NK-92 treated with Interleukin-12 subunit alpha and Interleukin-12 subunit beta, amount 100 ng/mL, for 24 hours (cell line): ENCODE results near the gene OGFR.

ENCODE experiments used
- DNase-seq: peaks from one replicate; lab custom pipeline; 2025; lab: John Stamatoyannopoulos, UW

Gene OGFR

DNA sequence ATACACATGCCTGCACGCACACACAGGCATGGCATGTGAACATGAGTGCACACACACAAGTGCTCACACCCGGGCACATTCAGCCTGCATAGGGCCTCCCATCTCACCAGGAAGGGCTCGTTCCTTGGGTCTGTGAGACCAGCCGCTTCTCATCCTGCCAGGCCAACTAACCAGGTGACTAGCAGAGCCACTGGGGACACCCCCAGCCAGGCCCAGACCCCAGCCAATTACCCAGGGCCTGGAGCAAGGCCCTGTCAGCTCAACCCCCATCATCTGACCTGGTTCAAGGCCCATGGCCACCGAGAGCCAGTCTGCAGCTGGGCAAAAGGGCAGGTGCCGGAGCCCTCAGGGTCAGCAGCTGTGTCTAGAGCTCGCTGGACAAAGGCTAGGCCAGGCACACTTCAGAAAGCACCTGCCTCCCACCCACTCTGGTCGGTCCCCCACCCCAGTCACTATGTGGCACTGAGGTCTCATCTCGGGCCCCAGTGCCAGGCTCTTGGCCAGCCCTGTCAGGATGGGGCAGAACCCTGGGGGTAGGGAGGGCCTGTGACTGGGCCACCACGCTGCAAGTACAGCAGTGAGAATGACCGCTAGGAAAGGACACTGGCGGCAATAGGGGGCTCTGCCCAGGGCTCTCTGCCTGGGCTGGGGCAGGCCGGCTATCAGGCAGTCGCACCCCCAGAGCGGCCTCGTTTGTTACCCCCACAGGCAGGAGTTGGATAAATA, 35.1 kb upstream of the OGFR start:
- DNase-seq: no peak

DNA sequence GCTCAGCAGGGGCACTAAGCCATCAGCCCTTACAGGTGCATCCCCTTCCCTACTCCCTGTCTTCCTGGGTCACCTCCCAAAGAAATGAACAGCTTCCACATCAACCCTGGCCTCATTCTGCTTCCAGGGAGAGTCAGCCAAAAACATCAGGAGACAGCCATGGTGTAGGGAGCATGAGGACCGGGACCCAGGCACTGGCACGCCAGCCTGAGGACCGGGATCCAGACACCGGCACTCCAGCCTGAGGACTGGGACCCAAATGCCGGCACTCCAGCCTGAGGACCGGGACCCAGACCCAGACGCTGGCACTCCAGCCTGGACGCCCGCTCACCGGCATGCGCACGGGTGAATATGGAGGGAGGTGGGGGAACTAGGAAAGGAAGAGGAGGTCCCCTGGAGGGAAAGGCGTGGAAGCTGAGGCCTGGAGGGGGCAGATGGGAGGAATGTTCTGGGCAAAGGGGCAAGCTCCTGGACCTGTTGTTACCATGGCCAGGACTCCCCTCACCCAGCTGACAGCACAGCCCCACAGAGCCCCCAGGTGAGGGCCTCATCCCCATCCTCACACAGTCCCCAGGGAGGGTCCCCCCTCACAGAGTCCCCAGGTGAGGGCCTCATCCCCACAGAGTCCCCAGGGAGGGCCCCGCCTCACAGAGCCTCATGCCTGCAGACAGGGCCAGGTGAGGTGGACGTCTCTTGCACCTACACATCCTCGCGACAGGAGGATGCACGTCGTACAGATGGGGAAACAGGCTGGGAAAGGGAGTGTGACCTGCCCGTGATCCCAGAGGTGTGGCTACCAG, 34.3 kb upstream of the OGFR start:
- no peak for DNase-seq

DNA sequence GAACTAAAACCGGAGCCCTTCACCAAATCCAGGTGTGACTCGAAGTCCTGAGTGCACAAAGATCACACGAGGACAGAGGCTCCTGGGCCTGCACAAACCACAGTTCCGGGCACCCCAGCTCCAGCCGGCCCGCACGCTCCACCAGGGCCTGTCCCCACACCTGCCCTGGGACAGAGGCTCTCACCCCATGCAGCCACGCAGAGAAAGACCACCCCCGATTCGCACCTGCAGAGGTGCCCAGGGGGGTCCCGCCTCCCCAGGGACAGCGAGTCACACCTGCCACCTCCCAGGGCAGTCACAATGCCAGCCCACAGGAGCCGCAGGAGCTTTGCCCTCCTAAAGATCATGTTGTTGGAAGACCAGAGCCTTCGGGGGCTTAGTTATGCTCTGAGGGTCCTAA, 33.7 kb upstream of the OGFR start:
- DNase-seq: no peak

DNA sequence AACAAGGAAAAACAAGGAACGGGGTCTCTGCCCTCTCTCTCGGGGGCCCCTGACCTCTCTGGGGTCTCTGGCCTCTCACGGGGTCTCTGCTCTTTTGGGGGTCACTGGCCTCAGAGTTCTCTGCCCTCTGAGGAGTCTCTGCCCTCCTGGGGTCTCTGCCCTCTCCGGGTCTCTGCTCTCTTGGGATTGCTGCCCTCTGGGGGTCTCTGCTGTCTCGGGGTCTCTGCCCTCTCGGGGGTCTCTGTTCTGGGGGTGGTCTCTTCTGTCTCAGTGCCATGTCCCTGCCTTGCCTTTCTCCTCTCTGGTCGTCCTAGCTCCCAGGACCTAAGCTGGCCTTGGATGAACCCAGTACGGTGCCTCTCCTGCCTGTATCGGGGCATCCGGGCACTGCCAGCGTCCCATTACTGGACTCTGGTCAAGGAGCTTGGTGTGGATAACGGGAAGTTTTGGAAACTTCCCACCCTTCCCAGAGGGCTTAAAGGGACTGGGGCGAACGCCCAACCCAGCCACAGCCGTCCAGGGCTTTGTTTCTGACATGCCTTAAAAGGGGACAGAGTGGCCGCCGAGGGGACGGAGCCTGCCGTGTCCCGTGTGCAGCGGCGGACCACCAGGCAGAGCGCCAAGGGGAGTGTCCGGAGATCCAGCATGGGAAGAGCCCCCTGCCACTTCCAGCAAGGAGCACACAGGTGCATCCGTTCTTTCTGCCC, 33.1 kb upstream of the OGFR start:
- no peak for DNase-seq

DNA sequence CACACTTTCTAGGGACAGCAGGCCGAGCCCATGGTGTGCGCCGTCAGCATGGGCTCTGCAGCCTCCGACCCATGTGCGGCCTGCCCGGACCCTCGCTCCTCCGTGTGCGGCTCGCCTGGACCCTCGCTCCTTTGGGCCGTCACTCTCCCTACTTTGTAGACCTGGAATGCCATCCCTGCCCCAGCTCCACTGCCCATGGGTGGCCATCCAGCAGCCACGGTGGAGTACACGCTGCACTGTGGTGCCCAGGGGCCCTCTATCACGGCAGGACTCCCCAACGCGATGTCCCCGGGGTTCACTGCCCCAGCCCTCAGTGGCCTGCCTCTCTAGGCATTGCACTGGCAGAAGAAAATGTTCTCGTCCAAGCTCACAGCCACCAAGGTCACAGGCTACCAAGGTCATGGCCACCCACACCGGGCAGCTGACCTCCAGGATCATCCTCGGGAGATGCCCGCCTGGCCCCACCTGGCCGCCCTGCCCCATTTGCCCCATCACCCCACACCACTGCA, 32.5 kb upstream of the OGFR start:
- DNase-seq: no peak

DNA sequence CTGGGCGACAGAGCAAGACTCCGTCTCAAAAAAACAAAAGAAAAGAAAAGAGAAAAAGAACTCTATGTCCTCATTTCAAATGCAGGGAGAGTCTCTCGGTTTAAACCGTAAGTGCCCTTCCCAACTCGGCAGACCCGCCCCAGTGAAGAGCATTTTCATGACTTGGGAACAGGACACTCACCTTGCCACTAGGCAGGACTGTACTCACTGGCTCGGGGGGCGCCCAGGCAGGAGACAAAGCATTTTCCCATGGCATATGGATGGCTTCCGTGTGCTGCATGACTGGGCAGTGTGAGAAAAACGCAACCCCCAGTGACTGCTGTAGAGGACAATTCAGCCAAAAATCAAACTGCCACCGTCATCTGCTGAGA, 32.0 kb upstream of the OGFR start:
- DNase-seq: no peak

DNA sequence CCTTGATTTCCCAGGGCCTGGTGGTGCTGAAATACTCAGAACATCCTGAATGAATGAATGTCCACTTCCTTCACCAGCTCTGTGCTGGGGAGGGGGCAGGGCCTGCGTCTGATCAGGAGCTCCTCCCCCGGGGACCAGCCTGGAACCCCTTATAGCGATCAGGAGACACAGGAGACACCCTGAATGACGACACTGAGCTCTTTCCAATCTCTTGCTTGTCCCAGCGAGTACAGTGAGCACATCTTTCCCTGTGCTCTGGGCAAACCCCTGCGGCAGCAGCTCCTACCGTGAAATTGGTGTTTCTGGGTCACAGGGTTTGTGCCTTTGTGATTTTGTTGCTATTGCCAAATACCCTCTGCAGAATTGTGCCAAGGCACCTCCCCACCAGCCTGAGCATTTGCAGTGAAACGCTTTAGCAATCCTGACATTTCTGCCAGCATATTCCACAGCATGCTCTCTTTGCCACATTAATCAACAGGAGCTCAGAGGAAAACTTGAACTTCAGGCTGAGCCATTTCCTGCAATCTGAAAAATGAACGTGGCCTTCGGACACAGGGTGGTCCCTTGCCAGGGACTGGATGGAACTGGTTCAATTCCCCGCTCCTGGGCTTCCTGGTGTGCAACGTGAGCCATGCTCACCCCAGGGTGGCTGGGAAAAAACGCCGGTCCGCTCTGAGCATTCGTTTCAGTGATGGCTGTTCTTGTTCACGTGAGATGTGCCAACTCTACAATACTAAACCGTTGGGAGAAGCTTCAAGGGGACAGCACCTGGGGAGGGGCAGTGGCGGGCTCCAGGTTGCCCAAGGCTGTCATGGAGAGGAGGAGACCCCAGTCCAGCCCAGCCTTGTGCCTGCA, 31.4 kb upstream of the OGFR start:
- DNase-seq: no peak

DNA sequence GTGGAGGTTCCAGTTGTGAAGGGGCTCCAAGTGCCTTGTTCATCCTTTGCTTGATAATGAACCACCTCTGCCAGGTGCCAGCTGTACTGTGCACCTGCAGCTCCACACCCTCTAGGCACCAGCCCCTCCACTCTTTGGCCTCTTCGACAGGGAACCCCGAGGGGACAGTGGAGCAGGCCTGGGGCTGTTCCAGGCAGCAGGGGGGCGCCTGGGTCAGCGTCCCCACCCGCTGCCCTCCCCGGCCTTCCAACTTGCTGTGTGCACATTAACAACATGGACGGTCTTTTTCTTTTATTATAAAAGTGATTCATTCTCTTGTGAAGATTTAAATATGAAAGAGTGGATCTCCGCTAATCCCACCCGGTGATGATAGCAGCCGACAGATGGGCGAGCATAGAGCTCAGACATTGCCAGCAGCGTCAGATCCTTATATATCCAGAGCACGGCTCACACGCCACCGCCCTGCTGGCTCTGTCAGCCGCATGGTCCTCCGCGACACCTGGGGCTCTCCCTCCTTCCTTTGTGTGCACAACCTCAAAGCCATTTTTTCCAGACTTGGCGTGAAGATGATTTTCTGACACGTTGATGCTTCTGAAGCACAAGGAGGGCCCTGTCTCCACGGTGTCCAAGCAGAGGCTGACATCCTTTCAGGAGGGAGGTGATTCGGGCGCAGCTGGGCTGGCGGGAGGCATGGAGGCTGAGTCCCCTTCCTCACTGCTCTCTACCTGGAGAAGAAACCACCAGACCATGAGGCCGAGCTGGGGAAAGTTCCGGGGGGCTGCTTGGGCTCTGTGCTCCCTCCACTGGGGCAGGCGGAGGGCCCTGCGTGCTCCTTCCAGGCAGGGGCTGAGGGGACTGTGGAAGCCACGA, 30.6 kb upstream of the OGFR start:
- DNase-seq: no peak

DNA sequence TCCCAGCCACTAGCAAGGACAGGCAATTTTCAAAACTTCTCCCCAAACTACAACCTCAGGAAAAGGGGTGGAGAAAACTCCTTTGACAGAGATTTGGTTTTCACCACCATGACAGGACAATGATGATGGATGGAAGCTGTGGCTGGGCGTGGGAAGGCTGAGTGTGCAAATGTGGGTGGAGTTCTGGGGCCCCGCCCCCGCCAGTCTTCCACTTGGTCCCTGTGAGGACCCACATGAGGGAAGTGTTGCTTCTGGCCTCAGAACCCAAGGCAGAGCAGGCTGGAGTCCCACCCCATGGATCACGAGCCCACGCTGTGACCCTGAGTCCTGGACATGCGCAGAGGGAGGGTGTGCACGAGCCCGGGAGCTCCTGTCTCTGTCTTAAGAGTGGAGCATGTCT, 29.9 kb upstream of the OGFR start:
- DNase-seq: no peak

DNA sequence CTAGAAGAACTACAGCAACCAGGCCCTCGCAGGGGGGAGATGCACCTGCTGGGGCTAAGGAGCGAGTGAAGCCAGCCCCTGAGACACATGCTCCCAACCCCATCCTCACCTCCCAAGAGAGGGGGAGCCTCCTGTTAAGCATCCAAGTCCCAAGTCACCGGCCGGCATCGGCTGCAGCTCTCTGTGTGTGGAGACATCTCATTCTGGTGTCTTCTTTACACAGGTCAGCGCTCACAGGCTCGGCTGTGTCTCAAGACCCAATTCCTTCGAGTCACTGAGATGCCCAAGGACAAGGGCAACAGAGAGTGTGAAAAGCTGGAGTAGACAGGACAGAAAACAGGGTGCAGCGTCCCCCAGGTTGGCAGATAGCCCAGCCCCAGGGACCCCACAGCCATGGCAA, 29.4 kb upstream of the OGFR start:
- DNase-seq: no peak

DNA sequence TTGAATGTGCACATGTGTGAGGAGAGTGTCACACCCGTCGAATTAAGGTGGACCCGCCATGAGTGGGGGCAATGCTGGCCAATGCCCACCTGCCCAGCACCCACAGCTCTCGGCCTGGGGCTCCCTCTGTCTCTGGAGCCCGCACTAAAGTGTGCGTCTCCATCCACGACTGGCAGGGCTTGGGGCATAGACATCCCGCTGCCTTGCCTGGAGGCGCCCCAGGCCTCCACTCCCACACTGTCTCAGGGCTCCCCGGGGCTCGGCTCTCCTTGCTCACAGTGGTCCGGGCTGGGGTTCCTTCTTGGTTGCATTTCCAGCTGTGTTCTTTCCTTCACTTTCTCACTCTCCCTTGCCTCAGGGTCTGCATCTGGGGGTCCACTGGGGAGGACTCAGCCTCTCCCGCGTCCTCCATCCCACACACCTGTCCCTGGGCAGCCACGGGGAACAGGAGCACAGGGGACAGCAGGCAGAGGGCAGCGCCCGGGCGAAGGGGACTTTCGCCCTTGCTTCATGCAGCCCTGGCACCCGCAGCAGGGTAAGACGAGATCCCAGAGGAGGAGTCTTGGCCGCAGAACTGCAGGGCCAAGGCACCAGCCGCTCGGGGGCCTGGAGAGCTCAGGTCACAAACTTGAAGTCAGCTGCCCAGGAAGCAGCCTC, 28.5 kb upstream of the OGFR start:
- DNase-seq: no peak

DNA sequence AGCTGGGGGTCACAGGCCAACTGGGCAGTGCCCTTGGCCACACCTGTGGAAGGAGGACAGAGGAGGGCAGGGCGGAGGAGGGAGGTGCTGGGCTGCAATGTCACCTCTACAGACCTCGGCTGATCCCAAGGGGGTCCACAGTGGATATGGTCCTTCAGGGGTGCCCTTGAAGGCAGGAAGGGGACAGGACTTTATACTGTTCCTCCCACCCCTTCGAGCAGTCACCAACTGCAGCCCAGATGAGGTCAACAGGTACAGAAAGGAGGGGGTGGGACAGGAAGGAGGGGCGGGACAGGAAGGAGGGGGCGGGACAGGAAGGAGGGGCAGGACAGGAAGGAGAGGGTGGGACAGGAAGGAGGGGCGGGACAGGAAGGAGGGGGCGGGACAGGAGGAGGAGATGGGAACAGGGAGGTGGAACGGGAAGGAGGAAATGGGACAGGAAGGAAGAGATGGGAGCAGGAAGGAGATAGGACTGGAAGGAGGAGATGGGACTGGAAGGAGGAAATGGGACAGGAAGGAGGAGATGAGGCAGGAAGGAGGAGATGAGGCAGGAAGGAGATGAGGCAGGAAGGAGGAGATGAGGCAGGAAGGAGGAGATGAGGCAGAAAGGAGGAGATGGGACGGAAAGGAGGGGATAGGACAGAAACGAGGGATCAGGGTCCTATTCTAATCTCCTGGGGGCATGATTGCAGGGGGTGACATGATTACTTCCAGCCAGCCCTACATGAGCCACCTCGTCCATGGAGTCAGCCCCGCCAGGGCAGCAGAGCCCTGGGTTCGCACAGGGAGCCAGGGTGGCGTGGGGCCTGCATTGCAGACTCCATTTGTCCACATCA, 27.7 kb upstream of the OGFR start:
- DNase-seq: peak; percentile 71

DNA sequence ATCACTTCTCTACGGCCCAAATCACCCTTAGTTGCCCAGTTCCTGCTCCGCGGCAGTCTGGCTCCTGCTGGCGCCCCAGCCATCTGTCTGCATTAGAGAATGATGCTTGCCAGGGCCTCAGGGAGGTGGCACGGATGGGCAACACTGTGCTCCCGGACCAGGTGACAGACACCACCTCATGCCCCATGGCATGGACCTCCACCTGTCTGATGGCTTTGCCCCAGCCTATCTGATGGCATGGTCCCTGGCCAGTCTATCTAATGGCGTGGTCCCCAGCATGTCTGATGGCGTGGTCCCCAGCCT, 27.2 kb upstream of the OGFR start:
- no peak for DNase-seq

DNA sequence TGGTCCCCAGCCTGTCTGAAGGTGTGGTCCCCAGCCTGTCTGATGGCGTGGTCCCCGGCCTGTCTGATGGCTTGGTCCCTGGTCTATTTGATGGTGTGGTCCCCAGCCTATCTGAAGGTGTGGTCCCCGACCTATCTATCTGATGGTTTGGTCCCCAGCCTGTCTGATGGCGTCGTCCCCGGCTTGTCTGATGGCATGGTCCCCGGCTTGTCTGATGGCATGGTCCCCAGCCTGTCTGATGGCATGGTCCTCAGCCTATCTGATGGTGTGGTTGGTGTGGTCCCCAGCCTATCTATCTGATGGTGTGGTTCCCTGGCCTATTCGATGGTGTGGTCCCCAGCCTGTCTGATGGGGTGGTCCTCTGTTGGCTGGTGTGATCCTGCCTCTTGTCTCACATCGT, 26.6 kb upstream of the OGFR start:
- no peak for DNase-seq

DNA sequence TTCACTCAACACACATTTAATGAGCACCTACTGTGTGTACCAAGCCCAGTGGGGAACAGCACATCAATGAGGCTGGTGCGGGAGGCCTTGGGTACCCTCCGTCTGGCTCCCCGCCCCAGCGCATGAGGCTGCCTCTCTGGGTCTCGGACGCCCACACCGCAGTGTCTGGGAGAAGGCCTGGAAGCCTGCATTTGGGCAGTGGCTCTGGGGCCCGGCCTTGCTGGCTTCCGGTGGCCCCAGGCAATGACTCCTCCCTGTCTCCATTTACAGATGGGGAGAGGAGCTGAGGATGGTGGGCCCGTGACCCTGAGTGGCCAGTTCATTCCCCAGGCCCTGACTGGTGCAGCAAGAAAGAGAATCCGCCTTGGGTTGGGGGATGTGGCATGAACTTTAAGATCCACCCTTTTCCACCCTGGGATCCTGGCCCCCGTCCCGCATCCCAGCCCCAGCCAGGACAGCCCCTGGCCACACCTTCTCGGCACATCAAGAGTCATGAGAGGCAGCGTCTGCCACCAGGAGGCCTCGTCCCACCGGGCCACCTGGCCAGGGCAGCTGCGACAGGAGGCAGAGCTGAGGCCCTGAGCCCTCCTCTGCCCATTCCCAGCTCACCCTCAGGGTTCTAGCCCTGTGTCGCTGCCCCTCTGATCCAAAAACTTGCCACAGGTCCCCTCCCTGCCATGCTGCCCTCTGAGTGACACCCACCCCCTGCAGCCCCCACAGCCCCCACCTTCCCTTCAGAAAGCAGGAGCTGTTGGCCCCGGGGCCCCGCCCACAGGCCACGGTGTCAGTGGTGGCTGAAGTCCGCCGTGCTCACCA, 25.8 kb upstream of the OGFR start:
- no peak for DNase-seq

DNA sequence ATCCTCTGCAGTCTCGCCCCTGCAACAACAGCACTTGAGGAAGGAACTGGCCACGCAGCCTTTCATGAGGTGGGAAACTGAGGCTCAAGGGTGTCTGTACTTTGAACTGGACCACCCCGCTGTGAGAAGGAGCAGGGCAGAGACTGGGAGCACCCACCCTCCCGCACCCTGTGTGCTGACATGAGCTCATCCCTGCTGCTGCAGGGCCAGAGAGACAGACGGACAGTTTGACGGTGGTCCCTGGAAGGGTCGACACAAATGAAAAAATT, 25.3 kb upstream of the OGFR start:
- no peak for DNase-seq

DNA sequence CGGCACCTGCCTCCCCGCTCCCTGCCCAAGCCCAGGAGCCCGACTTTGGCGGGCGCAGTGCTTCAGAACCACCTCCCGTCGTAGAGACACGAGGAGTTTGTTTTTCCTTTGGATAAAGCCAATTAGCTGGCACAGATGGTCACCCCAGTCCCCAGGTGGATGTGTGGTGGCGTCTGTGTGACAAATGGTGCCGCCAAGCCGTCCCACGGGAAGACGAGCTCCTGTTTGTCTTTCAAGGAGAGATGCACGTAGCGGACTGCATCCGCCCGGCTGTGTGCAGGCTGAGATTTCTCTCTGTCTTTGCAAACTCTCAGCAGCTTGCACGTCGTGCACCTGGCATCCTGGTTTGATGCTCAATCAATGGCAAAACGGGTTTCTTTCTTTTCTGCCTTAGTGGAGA, 24.4 kb upstream of the OGFR start:
- DNase-seq: no peak

DNA sequence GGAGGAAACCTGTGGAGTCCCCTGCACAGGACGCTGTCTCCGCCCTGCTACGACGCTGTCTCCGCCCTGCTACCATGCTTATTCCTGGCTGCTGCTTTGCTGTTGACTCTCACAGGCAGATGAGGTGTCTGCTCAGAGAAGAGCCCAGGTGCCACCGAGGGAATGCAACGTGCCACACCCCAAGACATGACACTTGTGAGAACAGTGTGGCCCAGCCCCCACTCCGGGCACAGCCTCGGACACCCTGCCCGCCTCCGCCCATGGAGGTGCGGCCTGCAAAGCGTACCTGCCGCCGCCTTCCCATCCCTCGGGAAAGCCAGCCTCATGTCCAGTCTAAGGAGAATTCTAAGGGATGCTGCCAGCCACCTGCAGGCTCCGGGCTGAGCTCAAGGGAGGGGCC, 23.9 kb upstream of the OGFR start:
- DNase-seq: no peak
